CD4-positive, alpha-beta T cell (primary cell): ENCODE data around the gene ELOB. TPM values are rescaled to one million over a fixed set of nuclear protein-coding genes. Genes with fewer than 3 reads are reported as not detected.

ENCODE experiments used
- ATAC-seq: fragments of 200-7000 bp; cut with Tn5 transposase; one replicate; pipeline ENCODE4 v1.10.0; 2022; ENCODE audit warnings: mild to moderate bottlenecking; ENCODE audit not compliant: poor library complexity
- CTCF ChIA-PET: fragments of 350-600 bp; sonication (Branson Sonifier 250); formaldehyde crosslinking; loops from one replicate; lab custom pipeline; 2021; ENCODE audit warnings: antibody characterized with exemption, inconsistent platforms; lab: Charles Lee
- POLR2A ChIA-PET: fragments of 350-600 bp; sonication (Branson Sonifier 250); formaldehyde crosslinking; loops from one replicate; lab custom pipeline; 2021; ENCODE audit warnings: antibody characterized with exemption, inconsistent platforms; lab: Charles Lee
- DNase-seq, 14 experiments: peaks; one replicate each; pipeline ENCODE4 v3.0.0-alpha.2; 2013 to 2020; ENCODE audit warnings: mixed read lengths in 2 of 14
- H3K27ac ChIP-seq, 2 donors: one replicate each; pipeline versions ENCODE4 v1.5.1 to v1.7.0; 2013; ENCODE audit warnings: low read length in 2 of 2, low read depth in 1 of 2, mild to moderate bottlenecking in 1 of 2
- H3K27me3 ChIP-seq, 2 experiments: 1 replicate in 1 of 2; 2 replicates in 1 of 2; pipeline versions ENCODE4 v1.6.1 to v1.7.0; 2013; ENCODE audit warnings: low read length in 2 of 2, control low read depth in 1 of 2, mild to moderate bottlenecking in 1 of 2, moderate library complexity in 1 of 2; ENCODE audit not compliant: insufficient read depth in 2 of 2, control insufficient read depth in 1 of 2
- H3K36me3 ChIP-seq: one replicate; pipeline ENCODE4 v1.6.1; 2013; ENCODE audit warnings: low read length, control low read depth; ENCODE audit not compliant: insufficient read depth
- H3K4me1 ChIP-seq: one replicate; pipeline ENCODE4 v1.6.1; 2013; ENCODE audit warnings: low read length, control low read depth; ENCODE audit not compliant: insufficient read depth
- H3K4me3 ChIP-seq: one replicate; pipeline ENCODE4 v1.5.1; 2013; ENCODE audit warnings: mild to moderate bottlenecking, low read length, moderate library complexity
- H3K9me3 ChIP-seq, 2 experiments: 1 replicate in 1 of 2; 2 replicates in 1 of 2; pipeline versions ENCODE4 v1.6.1 to v1.7.0; 2013; ENCODE audit warnings: low read length in 2 of 2, mild to moderate bottlenecking in 2 of 2, control low read depth in 1 of 2, moderate library complexity in 1 of 2; ENCODE audit not compliant: control insufficient read depth in 1 of 2, insufficient read depth in 1 of 2
- H3K27ac Mint-ChIP-seq: one replicate; pipeline ENCODE4 v1.8.0; 2020; ENCODE audit warnings: mixed read lengths
- H3K27me3 Mint-ChIP-seq: one replicate; pipeline ENCODE4 v1.8.0; 2021; ENCODE audit warnings: mixed read lengths
- H3K36me3 Mint-ChIP-seq: one replicate; pipeline ENCODE4 v1.8.0; 2021; ENCODE audit warnings: low read depth, mixed read lengths
- H3K4me1 Mint-ChIP-seq: one replicate; pipeline ENCODE4 v1.8.0; 2021; ENCODE audit warnings: low read depth, mixed read lengths
- H3K4me3 Mint-ChIP-seq: one replicate; pipeline ENCODE4 v1.8.0; 2020; ENCODE audit warnings: mild to moderate bottlenecking, mixed read lengths
- H3K9me3 Mint-ChIP-seq: one replicate; pipeline ENCODE4 v1.8.0; 2020; ENCODE audit warnings: mixed read lengths
- CTCF ChIP-seq: fragments of 200-600 bp; IDR thresholded peaks from one replicate; pipeline ENCODE4 v1.8.0; 2022; ENCODE audit warnings: antibody characterized with exemption, mild to moderate bottlenecking
- intact Hi-C, 2 experiments: fragments of 100-400 bp; cut with DNase I in 1 of 2; cut with micrococcal nuclease in 1 of 2; formaldehyde crosslinking; loops; one replicate each; pipeline versions ENCODE4 v1.15.1 to v1.9.0; 2023 to 2025; cut with DNase I, micrococcal nuclease
- total RNA-seq, 174 experiments: library from RNA in 2 of 174; stranded (reverse) in 2 of 174; gene quantifications; one replicate each; pipeline ENCODE4 v1.2.3 and lab custom pipeline; 2021 to 2026

The ELOB gene
- total RNA-seq, 2 experiments from 2014 or later, result 102 to 103 TPM

GRCh38 chr16:2824626-2825025 is 47.5 kb upstream of the ELOB start:
- Histone ChIP-seq H3K27ac (no peak overlapping the region), H3K36me3 (no peaks in the 10 kb centered on the region), H3K4me1 (peaks cover 3% of the 10 kb centered on the region), H3K9me3 (peaks cover 0 to 9% of the 10 kb centered on the region in 2 experiments), H3K4me3 (no peak overlapping the region), H3K27me3 (no peaks in the 10 kb centered on the region)
- no peak for ATAC-seq
- no peak overlapping the region for H3K4me3 Mint-ChIP-seq
- no peaks in the 10 kb centered on the region for H3K9me3 Mint-ChIP-seq
- no peak for TF ChIP-seq CTCF
- DNase-seq, result no peak
- CTCF ChIA-PET, result no interaction called here
- intact Hi-C loops, result no loop called here
- POLR2A ChIA-PET, result no interaction called here
- no peaks in the 10 kb centered on the region for H3K4me1 Mint-ChIP-seq
- H3K36me3 Mint-ChIP-seq, result no peaks in the 10 kb centered on the region
- no peak overlapping the region for H3K27ac Mint-ChIP-seq
- no peaks in the 10 kb centered on the region for H3K27me3 Mint-ChIP-seq

- H3K27ac ChIP-seq, result no peak overlapping the region
Observed at GRCh38 chr16:2822496-2822895, 45.4 kb upstream of the ELOB start.

GRCh38 chr16:2822158-2822495 is 45.0 kb upstream of the ELOB start:
- Histone ChIP-seq H3K36me3 (no peaks in the 10 kb centered on the region), H3K27me3 (no peaks in the 10 kb centered on the region), H3K4me3 (no peak overlapping the region), H3K9me3 (no peaks in the 10 kb centered on the region), H3K4me1 (no peaks in the 10 kb centered on the region), H3K27ac (no peak overlapping the region)
- Mint-ChIP-seq H3K9me3 (no peaks in the 10 kb centered on the region), H3K4me1 (no peaks in the 10 kb centered on the region), H3K27ac (no peak overlapping the region), H3K4me3 (no peak overlapping the region), H3K36me3 (no peaks in the 10 kb centered on the region), H3K27me3 (no peaks in the 10 kb centered on the region)
- ChIA-PET CTCF (no interaction called here), POLR2A (no interaction called here)
- DNase-seq (no peak), ATAC-seq (no peak)
- intact Hi-C loops, result no loop called here
- no peak for TF ChIP-seq CTCF

More at GRCh38 chr16:2822496-2822895, 45.4 kb upstream of the ELOB start:
- H3K4me3 Mint-ChIP-seq, result no peak overlapping the region
- ChIA-PET POLR2A (interaction anchor here (0.8 kb wide), 1 partner anchor 44 kb away, joined by 3 read pairs; no protein-coding TSS in a partner anchor), CTCF (no interaction called here)
- H3K27ac Mint-ChIP-seq, result no peak overlapping the region
- H3K9me3 ChIP-seq, result no peaks in the 10 kb centered on the region
- H3K4me1 ChIP-seq, result no peaks in the 10 kb centered on the region
- no peaks in the 10 kb centered on the region for H3K9me3 Mint-ChIP-seq
- ATAC-seq (no peak), DNase-seq (no peak)
- H3K27me3 Mint-ChIP-seq, result no peaks in the 10 kb centered on the region
- intact Hi-C loops, result no loop called here
- no peak for TF ChIP-seq CTCF
- no peak overlapping the region for H3K4me3 ChIP-seq
- no peaks in the 10 kb centered on the region for H3K36me3 ChIP-seq
- H3K4me1 Mint-ChIP-seq, result no peaks in the 10 kb centered on the region
- no peaks in the 10 kb centered on the region for H3K36me3 Mint-ChIP-seq
- H3K27me3 ChIP-seq, result no peaks in the 10 kb centered on the region
